GM19372 (cell line): ENCODE data around the gene C14orf132.

Experiments used
- ATAC-seq: cut with Tn5 transposase; IDR thresholded peaks from one replicate; pipeline ENCODE4 v1.9.1; 2021; ENCODE audit warnings: mild to moderate bottlenecking, low read depth, moderate library complexity; ENCODE audit not compliant: unreplicated experiment

Gene C14orf132

DNA sequence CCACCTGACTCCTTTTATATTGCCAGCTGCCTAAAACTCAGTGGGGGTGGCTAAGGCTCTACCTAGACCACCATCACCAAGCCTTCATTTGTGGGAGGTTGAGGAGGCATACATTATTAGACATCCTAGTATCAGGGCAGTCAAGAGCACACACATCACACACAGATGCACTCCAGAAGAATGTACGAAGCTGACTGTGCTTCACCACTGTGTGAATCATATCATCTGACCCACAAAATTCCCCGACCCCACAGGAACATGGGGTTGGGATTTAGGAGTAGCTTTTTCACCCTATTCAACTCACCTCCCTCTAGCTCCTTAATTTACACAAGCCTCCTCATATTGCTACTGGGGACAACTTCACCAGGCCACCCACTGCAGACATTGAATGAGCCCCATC lies 100.7 kb downstream of the C14orf132 start:
- ATAC-seq, result no peak

DNA sequence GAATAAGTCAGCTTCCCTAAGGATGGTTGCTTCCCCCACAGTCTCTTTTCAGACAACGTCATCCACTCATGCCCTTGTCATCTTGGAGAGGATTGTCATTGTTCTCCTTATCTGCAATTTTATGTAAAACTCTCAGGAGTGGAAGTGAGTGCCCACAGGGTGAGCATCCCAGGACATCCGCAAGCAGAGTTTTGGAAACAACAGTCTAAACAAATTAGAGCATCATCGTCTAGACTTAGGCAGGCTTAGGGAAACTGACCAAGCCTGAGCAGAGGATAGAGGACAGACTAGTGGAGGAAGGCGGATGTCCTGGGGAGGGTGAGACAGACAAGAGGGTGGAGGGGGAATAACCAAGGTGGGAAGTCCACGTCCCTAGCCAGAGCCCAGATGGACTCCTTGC lies 101.8 kb downstream of the C14orf132 start:
- ATAC-seq, result no peak
